Common myeloid progenitor, CD34-positive (primary cell): Measurements from ENCODE around the gene RAB30.

Experiments used
- CTCF ChIA-PET: fragments of 350-600 bp; sonication (Branson Sonifier 250); formaldehyde crosslinking; loops from one replicate; lab custom pipeline; 2021; ENCODE audit warnings: antibody characterized with exemption; lab: Charles Lee
- POLR2A ChIA-PET: fragments of 350-600 bp; sonication (Branson Sonifier 250); formaldehyde crosslinking; loops from one replicate; lab custom pipeline; 2021; ENCODE audit warnings: antibody characterized with exemption; lab: Charles Lee
- DNase-seq, 3 donors: peaks; one replicate each; pipeline versions ENCODE4 v3.0.0 to v3.0.0-alpha.2; 2013
- H3K27ac ChIP-seq, 2 experiments: 1 replicate in 1 of 2; 2 replicates in 1 of 2; pipeline ENCODE4 v1.7.0; 2013; ENCODE audit warnings: inconsistent platforms in 2 of 2, low read length in 2 of 2, mild to moderate bottlenecking in 2 of 2, low read depth in 1 of 2, moderate library complexity in 1 of 2; ENCODE audit not compliant: severe bottlenecking in 2 of 2, insufficient read depth in 1 of 2, poor library complexity in 1 of 2
- H3K27me3 ChIP-seq, 5 experiments: replicated peaks in 2 of 5; 1 replicate in 3 of 5; 2 replicates in 2 of 5; pipeline versions ENCODE4 v1.6.1 to v1.7.0; 2013; ENCODE audit warnings: low read length in 4 of 5, mild to moderate bottlenecking in 2 of 5, moderate library complexity in 2 of 5, inconsistent platforms in 1 of 5; ENCODE audit not compliant: insufficient read depth in 5 of 5, control insufficient read depth in 4 of 5
- H3K36me3 ChIP-seq, 4 experiments: 1 replicate in 2 of 4; 2 replicates in 2 of 4; pipeline versions ENCODE4 v1.6.1 to v1.7.0; 2013; ENCODE audit warnings: low read length in 3 of 4, control low read depth in 1 of 4, mild to moderate bottlenecking in 1 of 4; ENCODE audit not compliant: control insufficient read depth in 4 of 4, insufficient read depth in 4 of 4
- H3K4me1 ChIP-seq, 4 experiments: 1 replicate in 3 of 4; 2 replicates in 1 of 4; pipeline versions ENCODE4 v1.6.1 to v1.7.1; 2013; ENCODE audit warnings: low read length in 3 of 4, mild to moderate bottlenecking in 3 of 4, control low read depth in 1 of 4, inconsistent platforms in 1 of 4, moderate library complexity in 1 of 4; ENCODE audit not compliant: control insufficient read depth in 4 of 4, insufficient read depth in 4 of 4; ENCODE audit errors: control extremely low read depth in 1 of 4
- H3K4me3 ChIP-seq, 7 experiments: 1 replicate in 4 of 7; 2 replicates in 3 of 7; pipeline versions ENCODE4 v1.5.1 to v1.7.0; 2013; ENCODE audit warnings: mild to moderate bottlenecking in 7 of 7, low read length in 6 of 7, moderate library complexity in 6 of 7, inconsistent platforms in 2 of 7, low read depth in 2 of 7, control low read depth in 1 of 7; ENCODE audit not compliant: insufficient read depth in 4 of 7, control insufficient read depth in 1 of 7; ENCODE audit errors: extremely low read depth in 1 of 7
- H3K9me3 ChIP-seq, 5 experiments: 1 replicate in 4 of 5; 2 replicates in 1 of 5; pipeline versions ENCODE4 v1.6.1 to v1.7.1; 2013; ENCODE audit warnings: low read length in 4 of 5, mild to moderate bottlenecking in 2 of 5, inconsistent platforms in 1 of 5, low read depth in 1 of 5, moderate library complexity in 1 of 5; ENCODE audit not compliant: control insufficient read depth in 4 of 5, insufficient read depth in 2 of 5; ENCODE audit errors: control extremely low read depth in 1 of 5
- WGBS: methylation state at CpG from one replicate; pipeline ENCODE4 v1.1.5; 2013; ENCODE audit not compliant: insufficient coverage; 5-methylcytosine and 5-hydroxymethylcytosine counted together

The RAB30 gene

GRCh38 chr11:83006877-83007330 is 64.8 kb downstream of the RAB30 start:
- CTCF ChIA-PET, result interaction anchor here (1.5 kb wide), 1 partner anchor 13 kb away, joined by 4 read pairs; no protein-coding TSS in a partner anchor
- peaks cover 2 to 7% (median 5%) of the 10 kb centered on the region in 4 experiments for H3K4me1 ChIP-seq
- DNase-seq, result peak in 1 of 3 donors; percentile 4
- H3K36me3 ChIP-seq, result no peaks in the 10 kb centered on the region
- no peak overlapping the region for H3K27ac ChIP-seq
- WGBS, result no CpG with 5 or more reads among the region's 1 CpG
- peaks cover 0 to 2% (median 0%) of the 10 kb centered on the region in 5 experiments for H3K9me3 ChIP-seq
- H3K4me3 ChIP-seq, result no peak overlapping the region
- H3K27me3 ChIP-seq, result no peaks in the 10 kb centered on the region
- POLR2A ChIA-PET, result no interaction called here

GRCh38 chr11:83004746-83005556 is 66.7 kb downstream of the RAB30 start:
- 100% methylated on average over 1 of the region's 2 CpGs for WGBS
- H3K4me1 ChIP-seq, result peaks cover 2 to 7% (median 5%) of the 10 kb centered on the region in 4 experiments
- POLR2A ChIA-PET, result no interaction called here
- H3K4me3 ChIP-seq, result no peak overlapping the region
- no peaks in the 10 kb centered on the region for H3K36me3 ChIP-seq
- H3K27me3 ChIP-seq, result no peaks in the 10 kb centered on the region
- H3K9me3 ChIP-seq, result no peaks in the 10 kb centered on the region
- no peak for DNase-seq
- CTCF ChIA-PET, result no interaction called here
- H3K27ac ChIP-seq, result no peak overlapping the region

GRCh38 chr11:83002522-83002921 is 69.2 kb downstream of the RAB30 start:
- CTCF ChIA-PET, result interaction anchor here (2.1 kb wide), 1 partner anchor 10 kb away, joined by 5 read pairs; no protein-coding TSS in a partner anchor

GRCh38 chr11:83002053-83002452 is 69.6 kb downstream of the RAB30 start:
- DNase-seq, result no peak
- ChIA-PET CTCF (interaction anchor here (1.6 to 2.1 kb wide), 2 partner anchors 10 to 13 kb away, joined by 3 to 5 read pairs; no protein-coding TSS in a partner anchor), POLR2A (no interaction called here)
- Histone ChIP-seq H3K27me3 (peaks cover 0 to 2% (median 0%) of the 10 kb centered on the region in 5 experiments), H3K4me3 (no peak overlapping the region), H3K36me3 (no peaks in the 10 kb centered on the region), H3K9me3 (no peaks in the 10 kb centered on the region), H3K27ac (no peak overlapping the region), H3K4me1 (no peaks in the 10 kb centered on the region)
- 100% methylated on average over 3 of the region's 3 CpGs for WGBS

More at GRCh38 chr11:83002522-83002921, 69.2 kb downstream of the RAB30 start:
- H3K36me3 ChIP-seq, result no peaks in the 10 kb centered on the region
- DNase-seq, result no peak
- no peak overlapping the region for H3K27ac ChIP-seq
- no peak overlapping the region for H3K4me3 ChIP-seq
- no peaks in the 10 kb centered on the region for H3K9me3 ChIP-seq
- H3K27me3 ChIP-seq, result peaks cover 0 to 2% (median 0%) of the 10 kb centered on the region in 5 experiments
- H3K4me1 ChIP-seq, result peaks cover under 1 to 2% (median 2%) of the 10 kb centered on the region in 4 experiments
- 93% methylated on average over 3 of the region's 3 CpGs for WGBS
- POLR2A ChIA-PET, result no interaction called here

- WGBS, result 90% methylated on average over 4 of the region's 6 CpGs
Observed at GRCh38 chr11:83000381-83000780, 71.3 kb downstream of the RAB30 start.

GRCh38 chr11:82999232-82999631 is 72.5 kb downstream of the RAB30 start:
- no peak for DNase-seq
- H3K27me3 ChIP-seq, result peaks cover 0 to 2% (median 0%) of the 10 kb centered on the region in 5 experiments
- H3K4me3 ChIP-seq, result no peak overlapping the region
- H3K36me3 ChIP-seq, result no peaks in the 10 kb centered on the region
- POLR2A ChIA-PET, result no interaction called here
- H3K27ac ChIP-seq, result no peak overlapping the region
- CTCF ChIA-PET, result interaction anchor here (1.0 to 1.3 kb wide), 2 partner anchors 21 to 131 kb away, joined by 3 to 4 read pairs; no protein-coding TSS in a partner anchor
- H3K9me3 ChIP-seq, result no peaks in the 10 kb centered on the region
- H3K4me1 ChIP-seq, result no peaks in the 10 kb centered on the region

More at GRCh38 chr11:83000381-83000780, 71.3 kb downstream of the RAB30 start:
- no peak overlapping the region for H3K27ac ChIP-seq
- POLR2A ChIA-PET, result no interaction called here
- H3K27me3 ChIP-seq, result peaks cover 0 to 2% (median 0%) of the 10 kb centered on the region in 5 experiments
- CTCF ChIA-PET, result interaction anchor here (2.1 kb wide), 1 partner anchor 8 kb away, joined by 5 read pairs; no protein-coding TSS in a partner anchor
- H3K4me3 ChIP-seq, result no peak overlapping the region
- H3K9me3 ChIP-seq, result no peaks in the 10 kb centered on the region
- no peaks in the 10 kb centered on the region for H3K36me3 ChIP-seq
- no peaks in the 10 kb centered on the region for H3K4me1 ChIP-seq
- DNase-seq, result no peak

GRCh38 chr11:82998697-82999096 is 73.0 kb downstream of the RAB30 start:
- no CpG with 5 or more reads among the region's 2 CpGs for WGBS
- Histone ChIP-seq H3K27me3 (peaks cover 0 to 2% (median 0%) of the 10 kb centered on the region in 5 experiments), H3K36me3 (no peaks in the 10 kb centered on the region), H3K4me1 (no peaks in the 10 kb centered on the region), H3K4me3 (no peak overlapping the region), H3K27ac (no peak overlapping the region), H3K9me3 (no peaks in the 10 kb centered on the region)
- no peak for DNase-seq
- POLR2A ChIA-PET, result no interaction called here
- CTCF ChIA-PET, result interaction anchor here (1.0 to 1.3 kb wide), 2 partner anchors 21 to 130 kb away, joined by 3 to 4 read pairs; no protein-coding TSS in a partner anchor
